Endothelial cell of umbilical vein (primary cell): ENCODE results near the gene CNN2. TPM values are rescaled to one million over a fixed set of nuclear protein-coding genes. Genes with fewer than 3 reads are reported as not detected.

Source experiments
- BruUV-seq: library from RNA; stranded (reverse); fragments of 400-500 nt; replicated peaks from 2 replicates; lab custom pipeline; 2021; lab: Mats Ljungman, UMichigan
- CTCF ChIA-PET: fragments of 300-600, 350-600 bp; sonication (Branson Sonifier 250); formaldehyde crosslinking; loops from one replicate; lab custom pipeline; 2021; ENCODE audit warnings: antibody characterized with exemption, inconsistent platforms; lab: Charles Lee
- POLR2A ChIA-PET: fragments of 300-600, 350-600 bp; sonication (Branson Sonifier 250); formaldehyde crosslinking; loops from one replicate; lab custom pipeline; 2021; ENCODE audit warnings: antibody characterized with exemption, inconsistent platforms; lab: Charles Lee
- DNase-seq: peaks from one replicate; pipeline ENCODE4 v3.0.0-alpha.2; 2011; ENCODE audit warnings: low read depth, low spot score
- FAIRE-seq: peaks from 2 replicates; lab custom pipeline; 2011; peaks lifted over from hg19 to GRCh38; lab: Jason Lieb, UNC
- H2AFZ ChIP-seq: 2 replicates; pipeline ENCODE4 v1.6.0; 2012; ENCODE audit warnings: low read depth, low read length, control low read depth, inconsistent platforms
- H3K27ac ChIP-seq: 2 replicates; pipeline ENCODE4 v1.5.1; 2011; ENCODE audit warnings: low read depth, mild to moderate bottlenecking, control low read depth, low read length, moderate library complexity; ENCODE audit not compliant: insufficient read depth
- H3K27me3 ChIP-seq, 2 experiments: 2 replicates each; pipeline versions ENCODE4 v1.6.0 to v1.6.1; 2011; ENCODE audit warnings: low read length in 2 of 2, mixed read lengths in 1 of 2; ENCODE audit not compliant: control insufficient read depth in 2 of 2, insufficient read depth in 2 of 2
- H3K36me3 ChIP-seq, 2 experiments: 2 replicates in 1 of 2; 3 replicates in 1 of 2; pipeline ENCODE4 v1.5.1; 2011; ENCODE audit warnings: low read length in 2 of 2, mild to moderate bottlenecking in 1 of 2, moderate library complexity in 1 of 2; ENCODE audit not compliant: control insufficient read depth in 2 of 2, insufficient read depth in 2 of 2; ENCODE audit errors: extremely low read depth in 1 of 2
- H3K4me1 ChIP-seq: 3 replicates; pipeline ENCODE4 v1.5.1; 2011; ENCODE audit warnings: mild to moderate bottlenecking, low read length; ENCODE audit not compliant: control insufficient read depth, insufficient read depth; ENCODE audit errors: extremely low read depth
- H3K4me2 ChIP-seq: 2 replicates; pipeline ENCODE4 v1.6.1; 2011; ENCODE audit warnings: low read length, control low read depth, mixed read lengths; ENCODE audit not compliant: insufficient read depth
- H3K4me3 ChIP-seq, 3 experiments: fragments of 200-600 bp in 1 of 3; sonication (generic), shearing (Covaris generic) in 1 of 3; replicated peaks in 1 of 3; 2 replicates each; pipeline ENCODE4 v1.5.1; 2011 to 2016; ENCODE audit warnings: control low read depth in 3 of 3, low read length in 3 of 3, mild to moderate bottlenecking in 2 of 3, inconsistent platforms in 1 of 3, low read depth in 1 of 3, moderate library complexity in 1 of 3; ENCODE audit not compliant: insufficient read depth in 1 of 3
- H3K79me2 ChIP-seq: 2 replicates; pipeline ENCODE4 v1.6.0; 2012; ENCODE audit warnings: low read length, inconsistent platforms; ENCODE audit not compliant: control insufficient read depth, insufficient read depth
- H3K9ac ChIP-seq: replicated peaks from 2 replicates; pipeline ENCODE3; 2011; ENCODE audit warnings: low read length, control low read depth; ENCODE audit not compliant: insufficient read depth; ENCODE audit errors: extremely low read depth
- H3K9me1 ChIP-seq: replicated peaks from 3 replicates; pipeline ENCODE4 v1.6.0; 2011; ENCODE audit warnings: mild to moderate bottlenecking, low read length; ENCODE audit not compliant: control insufficient read depth, insufficient read depth; ENCODE audit errors: extremely low read depth
- H3K9me3 ChIP-seq: replicated peaks from 2 replicates; pipeline ENCODE4 v1.5.1; 2012; ENCODE audit warnings: low read length, inconsistent platforms; ENCODE audit not compliant: control insufficient read depth, insufficient read depth
- H4K20me1 ChIP-seq: replicated peaks from 2 replicates; pipeline ENCODE3; 2011; ENCODE audit warnings: mild to moderate bottlenecking, low read length; ENCODE audit not compliant: control insufficient read depth, insufficient read depth; ENCODE audit errors: extremely low read depth
- EZH2 ChIP-seq: IDR thresholded peaks from 2 replicates; pipeline ENCODE4 v1.6.1; 2012; ENCODE audit warnings: borderline replicate concordance, low read depth, mild to moderate bottlenecking, moderate library complexity, low read length, inconsistent platforms; ENCODE audit not compliant: severe bottlenecking
- FOS ChIP-seq: IDR thresholded peaks from 2 replicates; pipeline ENCODE4 v1.6.1; 2011; ENCODE audit warnings: mild to moderate bottlenecking, low read length, moderate library complexity, borderline replicate concordance; ENCODE audit not compliant: insufficient read depth
- GATA2 ChIP-seq: IDR thresholded peaks from 2 replicates; pipeline ENCODE4 v1.7.0; 2011; ENCODE audit warnings: low read depth, mild to moderate bottlenecking, moderate library complexity, mixed read lengths, low read length; ENCODE audit not compliant: insufficient read length, insufficient read depth
- JUN ChIP-seq: IDR thresholded peaks from 2 replicates; pipeline ENCODE4 v1.6.1; 2011; ENCODE audit warnings: borderline replicate concordance, low read depth; ENCODE audit not compliant: insufficient read length, insufficient read depth
- MYC ChIP-seq: IDR thresholded peaks from one replicate; pipeline ENCODE4 v1.6.1; 2011; ENCODE audit warnings: mild to moderate bottlenecking, low read depth, low read length
- POLR2A ChIP-seq: IDR thresholded peaks from 2 replicates; pipeline ENCODE4 v1.6.1; 2012; ENCODE audit warnings: low read depth, mild to moderate bottlenecking, control low read depth, low read length
- POLR2AphosphoS5 ChIP-seq: IDR thresholded peaks from 2 replicates; pipeline ENCODE4 v1.6.1; 2012; ENCODE audit warnings: low read depth, mild to moderate bottlenecking, control low read depth, low read length, moderate library complexity; ENCODE audit not compliant: insufficient read depth
- dilution Hi-C: fragments of 300-500 bp; cut with MboI; formaldehyde crosslinking; loops from one replicate; pipeline ENCODE4 v1.15.0; 2019; ENCODE audit warnings: low sequenced_read_pairs; ENCODE audit not compliant: extremely low pct_ligation_motif_present
- intact Hi-C: fragments of 100-400 bp; cut with micrococcal nuclease; formaldehyde crosslinking; loops from one replicate; pipeline ENCODE4 v1.10.0; 2022
- polyA plus RNA-seq, 4 experiments: library from polyadenylated mRNA; depleted of rRNA in 3 of 4; stranded (reverse) in 3 of 4; unstranded in 1 of 4; fragments of >200 nt; gene quantifications; 2 replicates each; pipeline versions ENCODE4 v1.2.1 to v1.2.3, GENCODE V29; 2011 to 2012; ENCODE audit warnings: missing spikeins in 1 of 4
- total RNA-seq: library from RNA; stranded (reverse); gene quantifications from 2 replicates; pipeline ENCODE4 v1.2.3, GENCODE V29; 2021
- TF ChIP-seq, protein P1 (sequence below): IDR thresholded peaks from 2 replicates; pipeline ENCODE4 v1.6.1; 2011; ENCODE audit not compliant: insufficient read depth, insufficient read length
- TF ChIP-seq, protein P2 (sequence below), 2 donors: IDR thresholded peaks; 1 replicate in 1 of 2; 2 replicates in 1 of 2; pipeline ENCODE4 v1.5.1; 2011; ENCODE audit warnings: low read length in 2 of 2, mild to moderate bottlenecking in 2 of 2, moderate library complexity in 2 of 2, control low read depth in 1 of 2, inconsistent platforms in 1 of 2, low read depth in 1 of 2; ENCODE audit not compliant: insufficient read depth in 1 of 2; ENCODE audit errors: extremely low read depth in 1 of 2

CNN2 gene
- total and polyA plus RNA-seq, 2 donors (not counting 3 experiments of a cell fraction or from before 2014, with no cell fraction given) = 207 to 286 TPM

DNA sequence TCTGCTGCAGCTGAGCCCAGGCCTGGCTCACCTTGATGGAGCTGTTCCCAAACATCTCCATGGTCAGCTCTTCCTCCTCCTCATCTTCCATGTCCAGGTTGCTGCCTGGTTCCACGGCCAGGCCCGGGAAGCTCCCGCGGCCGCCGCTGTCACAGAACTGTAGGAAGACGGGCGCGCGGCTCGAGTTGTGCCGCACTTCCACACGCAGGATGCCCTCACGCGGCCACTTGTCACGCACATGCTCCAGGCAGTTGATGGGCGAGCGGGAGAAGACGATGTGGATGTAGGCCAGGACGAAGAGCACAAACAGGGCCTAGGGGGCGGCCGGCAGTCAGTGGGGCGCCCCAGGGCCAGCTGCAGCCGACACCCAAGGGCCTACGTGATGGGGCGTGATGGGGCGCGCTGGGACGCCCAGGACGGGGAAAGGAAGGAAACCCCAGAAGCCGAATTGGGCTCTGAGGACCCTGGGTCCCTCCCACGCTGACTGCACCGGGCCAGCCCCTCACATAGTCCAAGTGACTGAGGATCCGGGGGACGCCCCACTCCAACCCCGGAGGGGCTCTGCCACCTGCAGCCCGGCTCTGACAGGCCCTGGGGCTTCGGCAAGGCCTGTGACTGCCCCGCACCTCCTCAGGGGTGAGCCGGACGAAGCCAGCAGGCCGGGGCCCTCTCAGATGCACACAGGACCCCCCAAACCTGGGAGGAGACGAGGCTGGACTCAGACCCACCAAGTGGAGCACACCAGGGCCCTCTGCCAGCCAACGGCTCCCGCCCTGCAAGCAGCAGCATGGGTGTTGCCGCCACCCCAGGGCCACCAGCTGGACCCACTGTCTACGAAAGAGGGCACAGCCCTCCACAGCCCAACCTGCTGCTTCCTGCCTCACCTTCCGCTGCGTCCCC, 12.0 kb upstream of the CNN2 start:
- no peak overlapping the region for H3K4me3 ChIP-seq
- H3K4me1 ChIP-seq = peaks cover 32% of the 10 kb centered on the region
- H3K27me3 ChIP-seq = no peaks in the 10 kb centered on the region
- peaks cover 5 to 23% of the 10 kb centered on the region in 2 experiments for H3K36me3 ChIP-seq
- H4K20me1 ChIP-seq = no peaks in the 10 kb centered on the region
- H3K9me1 ChIP-seq = no peaks in the 10 kb centered on the region
- TF ChIP-seq EZH2 (no peak), JUN (no peak), FOS (no peak), POLR2AphosphoS5 (no peak), GATA2 (no peak), MYC (no peak), POLR2A (no peak)
- TF ChIP-seq, protein P1, sequence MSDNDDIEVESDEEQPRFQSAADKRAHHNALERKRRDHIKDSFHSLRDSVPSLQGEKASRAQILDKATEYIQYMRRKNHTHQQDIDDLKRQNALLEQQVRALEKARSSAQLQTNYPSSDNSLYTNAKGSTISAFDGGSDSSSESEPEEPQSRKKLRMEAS = no peak
- TF ChIP-seq, protein P2, sequence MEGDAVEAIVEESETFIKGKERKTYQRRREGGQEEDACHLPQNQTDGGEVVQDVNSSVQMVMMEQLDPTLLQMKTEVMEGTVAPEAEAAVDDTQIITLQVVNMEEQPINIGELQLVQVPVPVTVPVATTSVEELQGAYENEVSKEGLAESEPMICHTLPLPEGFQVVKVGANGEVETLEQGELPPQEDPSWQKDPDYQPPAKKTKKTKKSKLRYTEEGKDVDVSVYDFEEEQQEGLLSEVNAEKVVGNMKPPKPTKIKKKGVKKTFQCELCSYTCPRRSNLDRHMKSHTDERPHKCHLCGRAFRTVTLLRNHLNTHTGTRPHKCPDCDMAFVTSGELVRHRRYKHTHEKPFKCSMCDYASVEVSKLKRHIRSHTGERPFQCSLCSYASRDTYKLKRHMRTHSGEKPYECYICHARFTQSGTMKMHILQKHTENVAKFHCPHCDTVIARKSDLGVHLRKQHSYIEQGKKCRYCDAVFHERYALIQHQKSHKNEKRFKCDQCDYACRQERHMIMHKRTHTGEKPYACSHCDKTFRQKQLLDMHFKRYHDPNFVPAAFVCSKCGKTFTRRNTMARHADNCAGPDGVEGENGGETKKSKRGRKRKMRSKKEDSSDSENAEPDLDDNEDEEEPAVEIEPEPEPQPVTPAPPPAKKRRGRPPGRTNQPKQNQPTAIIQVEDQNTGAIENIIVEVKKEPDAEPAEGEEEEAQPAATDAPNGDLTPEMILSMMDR (IDR thresholded peaks at IDR 0.05; ENCODE audit: extremely low read depth in 1 of 2, insufficient read depth in 1 of 2, low read depth in 1 of 2, low read length in 2 of 2) = no peak
- no peaks in the 10 kb centered on the region for H3K9me3 ChIP-seq
- no TSS peak for BruUV-seq
- dilution Hi-C loops (no loop called here), intact Hi-C loops (no loop called here)
- ChIA-PET POLR2A (no interaction called here), CTCF (no interaction called here)
- H2AFZ ChIP-seq = no peak overlapping the region
- peaks cover 63% of the 10 kb centered on the region for H3K79me2 ChIP-seq
- no peak overlapping the region for H3K4me2 ChIP-seq
- H3K27ac ChIP-seq = no peak overlapping the region
- no peak for DNase-seq
- H3K9ac ChIP-seq = no peak overlapping the region
- FAIRE-seq = no peak
